ENCODE results near the gene PHF13. TPM values are rescaled to one million over a fixed set of nuclear protein-coding genes. Genes with fewer than 3 reads are reported as not detected.

Gene PHF13
- total RNA-seq, 4 donors from 2014 or later = 6.7 to 12.1 (median 8.7) TPM

DNA sequence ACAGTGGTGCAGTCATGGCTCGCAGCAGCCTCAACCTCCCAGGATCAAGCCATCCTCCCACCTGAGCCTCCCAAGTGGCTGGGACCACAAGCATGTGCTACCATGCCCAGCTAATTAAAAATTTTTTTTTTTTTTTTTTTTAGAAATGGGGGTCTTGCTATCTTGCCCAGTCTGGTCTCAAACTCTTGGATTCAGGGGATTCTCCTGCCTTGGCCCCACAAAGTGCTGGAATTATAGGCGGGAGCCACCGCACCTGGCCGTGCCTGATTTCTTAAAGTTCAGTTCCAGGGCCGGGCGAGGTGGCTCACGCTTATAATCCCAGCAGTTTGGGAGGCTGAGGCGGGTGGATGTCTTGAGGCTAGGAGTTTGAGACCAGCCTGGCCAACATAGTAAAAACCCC, 17.5 kb downstream of the PHF13 start:
- intact Hi-C loops (cut with DNase I) = no loop called here
- Histone ChIP-seq H3K36me3 (peaks cover 15 to 96% (median 22%) of the 10 kb centered on the region in 3 donors), H3K4me1 (peaks cover 7 to 29% (median 8%) of the 10 kb centered on the region in 3 donors), H3K9me3 (no peaks in the 10 kb centered on the region), H3K27ac (no peak overlapping the region), H3K27me3 (no peaks in the 10 kb centered on the region), H3K4me3 (no peak overlapping the region)
- DNase-seq = no peak
- 98 to 100% methylated on average over 1 to 7 of the region's 8 CpGs for WGBS, 2 donors
- TF ChIP-seq CTCF (IDR thresholded peaks at IDR 0.05) (no peak), POLR2A (IDR thresholded peaks at IDR 0.05) (no peak)

GRCh38 chr1:6632588-6633514, 19.3 kb downstream of the PHF13 start:
- Histone ChIP-seq H3K27ac (no peak overlapping the region), H3K27me3 (no peaks in the 10 kb centered on the region), H3K4me3 (no peak overlapping the region), H3K4me1 (peaks cover 0 to 19% (median 5%) of the 10 kb centered on the region in 3 donors), H3K9me3 (no peaks in the 10 kb centered on the region), H3K36me3 (peaks cover 28 to 100% (median 29%) of the 10 kb centered on the region in 3 donors)
- WGBS, 2 donors = 77% methylated on average over 13 of the region's 30 CpGs; no CpG with 5 or more reads in 1 of the 2 donors
- intact Hi-C loops (cut with DNase I) = no loop called here
- DNase-seq = no peak
- TF ChIP-seq POLR2A (IDR thresholded peaks at IDR 0.05) (no peak), CTCF (IDR thresholded peaks at IDR 0.05) (no peak)

DNA sequence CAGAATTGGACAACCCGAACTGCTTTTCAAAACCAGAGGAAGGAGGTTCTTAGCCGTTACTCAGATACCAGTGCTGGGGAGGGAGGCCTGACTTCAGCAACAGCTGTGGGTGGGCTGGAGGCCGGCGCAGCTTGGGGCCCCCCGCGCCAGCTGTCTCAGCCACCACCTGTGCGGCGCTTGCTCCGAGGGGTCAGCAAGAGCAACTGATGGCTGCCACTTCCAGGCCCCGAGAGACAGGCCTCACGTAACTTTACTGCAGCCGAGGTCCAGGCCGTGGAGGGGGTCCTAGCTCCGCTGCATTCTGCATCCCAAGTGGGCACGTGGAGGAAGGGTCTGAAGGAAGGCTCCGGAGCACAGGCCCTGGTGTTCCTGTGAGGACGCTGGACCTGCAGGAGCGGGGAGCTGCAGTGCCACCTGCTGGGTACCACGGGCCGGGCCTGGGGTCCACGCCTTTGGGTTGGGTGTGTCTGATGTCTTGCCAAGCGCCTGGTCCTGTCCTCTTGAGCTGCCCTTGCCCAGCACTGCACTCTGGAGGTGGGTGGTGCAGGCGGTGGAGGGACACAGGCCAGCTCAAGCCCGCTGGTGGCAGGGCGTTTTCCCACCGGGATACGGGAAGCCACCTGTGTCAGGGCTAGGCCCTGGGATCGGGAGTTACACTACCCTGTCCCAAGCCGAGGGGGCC, 21.0 kb downstream of the PHF13 start:
- Histone ChIP-seq H3K4me3 (no peak overlapping the region), H3K36me3 (peaks cover 27 to 100% (median 30%) of the 10 kb centered on the region in 3 donors), H3K4me1 (peaks cover 0 to 23% (median 7%) of the 10 kb centered on the region in 3 donors), H3K27ac (peak overlapping the region in 2 of 4 donors; percentile 9 to 25), H3K9me3 (no peaks in the 10 kb centered on the region), H3K27me3 (no peaks in the 10 kb centered on the region)
- TF ChIP-seq CTCF (IDR thresholded peaks at IDR 0.05) (peak in 5 of 6 experiments; percentile 40 to 66 (median 45)), POLR2A (IDR thresholded peaks at IDR 0.05) (no peak)
- intact Hi-C loops (cut with DNase I) = no loop called here
- no peak for DNase-seq
- 75 to 76% methylated on average over 8 to 21 of the region's 29 CpGs for WGBS, 2 donors

DNA sequence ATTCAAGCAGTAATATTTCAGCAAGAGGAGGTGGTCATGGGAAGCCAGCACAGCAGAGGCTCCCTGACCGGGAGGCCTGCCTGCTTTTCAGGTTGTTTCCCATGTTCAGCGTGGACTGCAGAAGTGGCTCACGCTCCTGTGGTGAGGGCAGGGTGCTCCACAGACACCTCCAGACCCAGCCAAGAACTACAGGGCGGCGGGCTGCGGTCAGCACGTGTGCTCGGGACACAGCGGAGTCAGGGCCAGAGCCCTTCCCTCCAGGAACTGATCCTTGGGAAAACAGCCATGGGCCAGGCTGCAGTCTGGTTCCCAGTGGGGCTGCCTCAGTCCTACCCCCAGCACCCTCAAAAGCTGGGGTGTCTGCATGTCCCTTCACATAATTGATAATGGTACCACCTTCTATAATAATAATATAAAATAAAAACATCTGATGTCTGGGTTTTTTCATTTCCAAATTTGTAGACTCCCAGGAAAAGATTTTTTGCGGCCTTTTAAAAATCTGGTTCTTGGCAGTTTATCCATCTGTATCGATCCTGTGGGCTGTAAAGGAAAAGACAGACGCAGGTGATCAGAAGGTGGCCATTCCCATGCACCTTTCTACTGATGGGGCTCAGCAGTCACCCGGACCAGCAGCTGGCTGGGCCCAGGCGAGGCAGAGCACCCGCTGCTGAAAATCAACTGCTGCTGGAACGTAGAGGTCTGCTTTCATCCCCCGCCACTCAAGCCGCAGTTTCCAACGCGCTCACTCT, 21.8 kb downstream of the PHF13 start:
- Histone ChIP-seq H3K27me3 (no peaks in the 10 kb centered on the region), H3K9me3 (no peaks in the 10 kb centered on the region), H3K27ac (no peak overlapping the region), H3K36me3 (peaks cover 22 to 100% (median 31%) of the 10 kb centered on the region in 3 donors), H3K4me3 (no peak overlapping the region), H3K4me1 (peaks cover 0 to 23% (median 7%) of the 10 kb centered on the region in 3 donors)
- WGBS, 2 donors = 88 to 90% methylated on average over 6 to 19 of the region's 20 CpGs
- intact Hi-C loops (cut with DNase I) = no loop called here
- no peak for DNase-seq
- no peak for TF ChIP-seq CTCF (IDR thresholded peaks at IDR 0.05)
- no peak for TF ChIP-seq POLR2A (IDR thresholded peaks at IDR 0.05)
